IMR-90 (cell line): ENCODE data around the gene SLC6A7. TPM values are rescaled to one million over a fixed set of nuclear protein-coding genes. Genes with fewer than 3 reads are reported as not detected.

ENCODE experiments used
- ATAC-seq: fragments of 200-7000 bp; cut with Tn5 transposase; 2 replicates; pipeline ENCODE4 v1.9.1; 2020; ENCODE audit warnings: low read depth, mild to moderate bottlenecking, moderate library complexity
- BruUV-seq: library from RNA; stranded (reverse); fragments of 400-500 nt; replicated peaks from 2 replicates; lab custom pipeline; 2021; lab: Mats Ljungman, UMichigan
- CTCF ChIA-PET: fragments of 300-600 bp; formaldehyde crosslinking; extraction: SDS; loops from one replicate; lab custom pipeline; 2021; ENCODE audit warnings: antibody characterized with exemption; lab: Yijun Ruan, JAX
- POLR2A ChIA-PET: fragments of 300-600 bp; sonication (Branson Sonifier 250); formaldehyde crosslinking; loops from one replicate; lab custom pipeline; 2022; ENCODE audit warnings: antibody characterized with exemption; ENCODE audit not compliant: unreplicated experiment; lab: Charles Lee
- DNase-seq: peaks from one replicate; pipeline ENCODE4 v3.0.0; 2013
- H2AFZ ChIP-seq: replicated peaks from 2 replicates; pipeline ENCODE3; 2013; ENCODE audit warnings: low read length, mild to moderate bottlenecking; ENCODE audit not compliant: poor library complexity
- H2AK5ac ChIP-seq: 2 replicates; pipeline ENCODE4 v1.6.1; 2013; ENCODE audit warnings: low read depth, low read length, inconsistent platforms
- H2AK9ac ChIP-seq: replicated peaks from 2 replicates; pipeline ENCODE3; 2013; ENCODE audit warnings: mild to moderate bottlenecking, low read depth, low read length, moderate library complexity; ENCODE audit not compliant: poor library complexity
- H2BK120ac ChIP-seq: 2 replicates; pipeline ENCODE4 v1.6.1; 2013; ENCODE audit warnings: low read depth, low read length, inconsistent platforms
- H2BK15ac ChIP-seq: 3 replicates; pipeline ENCODE4 v1.6.1; 2013; ENCODE audit warnings: low read depth, low read length, inconsistent platforms
- H2BK20ac ChIP-seq: 2 replicates; pipeline ENCODE4 v1.6.1; 2013; ENCODE audit warnings: low read depth, mild to moderate bottlenecking, inconsistent platforms, low read length, moderate library complexity
- H2BK5ac ChIP-seq: 2 replicates; pipeline ENCODE4 v1.6.1; 2013; ENCODE audit warnings: mild to moderate bottlenecking, low read depth, low read length, inconsistent platforms; ENCODE audit not compliant: poor library complexity, severe bottlenecking
- H3K14ac ChIP-seq: replicated peaks from 2 replicates; pipeline ENCODE4 v1.6.1; 2013; ENCODE audit warnings: low read depth, low read length, inconsistent platforms
- H3K18ac ChIP-seq: 2 replicates; pipeline ENCODE4 v1.6.1; 2013; ENCODE audit warnings: low read depth, low read length, control low read depth
- H3K23ac ChIP-seq: 2 replicates; pipeline ENCODE4 v1.6.1; 2013; ENCODE audit warnings: low read depth, low read length, inconsistent platforms
- H3K27ac ChIP-seq: 2 replicates; pipeline ENCODE4 v1.5.1; 2013; ENCODE audit warnings: mild to moderate bottlenecking, control low read depth, low read length; ENCODE audit not compliant: insufficient read depth
- H3K27me3 ChIP-seq: 2 replicates; pipeline ENCODE4 v1.6.1; 2013; ENCODE audit warnings: low read length; ENCODE audit not compliant: control insufficient read depth, insufficient read depth
- H3K36me3 ChIP-seq: 2 replicates; pipeline ENCODE4 v1.6.1; 2013; ENCODE audit warnings: low read length, mixed read lengths; ENCODE audit not compliant: control insufficient read depth, insufficient read depth
- H3K4ac ChIP-seq: 2 replicates; pipeline ENCODE4 v1.6.1; 2013; ENCODE audit warnings: low read depth, low read length, inconsistent platforms
- H3K4me1 ChIP-seq: 2 replicates; pipeline ENCODE4 v1.6.1; 2013; ENCODE audit warnings: low read length, mixed read lengths; ENCODE audit not compliant: control insufficient read depth, insufficient read depth
- H3K4me2 ChIP-seq: 2 replicates; pipeline ENCODE4 v1.6.1; 2013; ENCODE audit warnings: low read depth, mild to moderate bottlenecking, control low read depth, low read length, moderate library complexity
- H3K4me3 ChIP-seq: 2 replicates; pipeline ENCODE4 v1.5.1; 2013; ENCODE audit warnings: low read depth, mild to moderate bottlenecking, control low read depth, low read length, moderate library complexity; ENCODE audit not compliant: insufficient read depth
- H3K56ac ChIP-seq: 2 replicates; pipeline ENCODE4 v1.6.1; 2013; ENCODE audit warnings: low read length, inconsistent platforms; ENCODE audit not compliant: insufficient read depth; ENCODE audit errors: extremely low read depth
- H3K79me1 ChIP-seq, 2 experiments: 2 replicates each; pipeline ENCODE4 v1.6.1; 2013; ENCODE audit warnings: low read length in 2 of 2, inconsistent platforms in 1 of 2, low read depth in 1 of 2
- H3K9ac ChIP-seq: 2 replicates; pipeline ENCODE4 v1.6.1; 2013; ENCODE audit warnings: low read depth, low read length, control low read depth
- H3K9me1 ChIP-seq: 2 replicates; pipeline ENCODE4 v1.6.1; 2013; ENCODE audit warnings: low read length, inconsistent platforms; ENCODE audit not compliant: insufficient read depth
- H3K9me3 ChIP-seq: 2 replicates; pipeline ENCODE4 v1.6.1; 2013; ENCODE audit warnings: low read length; ENCODE audit not compliant: control insufficient read depth, insufficient read depth
- H4K20me1 ChIP-seq: 2 replicates; pipeline ENCODE4 v1.6.1; 2013; ENCODE audit warnings: low read length, inconsistent platforms; ENCODE audit not compliant: insufficient read depth
- H4K5ac ChIP-seq: 2 replicates; pipeline ENCODE4 v1.6.1; 2013; ENCODE audit warnings: mild to moderate bottlenecking, low read depth, low read length, control low read depth
- H4K8ac ChIP-seq, 2 experiments: 2 replicates each; pipeline ENCODE4 v1.6.1; 2013; ENCODE audit warnings: low read depth in 2 of 2, low read length in 2 of 2, control low read depth in 1 of 2, inconsistent platforms in 1 of 2
- H4K91ac ChIP-seq: 2 replicates; pipeline ENCODE4 v1.6.1; 2013; ENCODE audit warnings: low read depth, low read length, inconsistent platforms; ENCODE audit not compliant: insufficient read depth
- BHLHE40 ChIP-seq: fragments of 150-350 bp; IDR thresholded peaks from 2 replicates; pipeline ENCODE4 v1.6.1; 2016; ENCODE audit warnings: mild to moderate bottlenecking, low read depth, low read length
- CEBPB ChIP-seq: IDR thresholded peaks from 2 replicates; pipeline ENCODE4 v1.6.1; 2012; ENCODE audit warnings: low read depth, low read length, improper control_type of control experiment
- CHD1 ChIP-seq: IDR thresholded peaks from 2 replicates; pipeline ENCODE4 v1.6.1; 2012; ENCODE audit warnings: low read depth, low read length, improper control_type of control experiment
- CTCF ChIP-seq: conservative IDR thresholded peaks from 2 replicates; pipeline ENCODE4 v1.5.1; 2012; ENCODE audit warnings: mild to moderate bottlenecking, low read depth, low read length, improper control_type of control experiment
- ELK1 ChIP-seq: fragments of 150-350 bp; IDR thresholded peaks from 2 replicates; pipeline ENCODE4 v1.6.1; 2016; ENCODE audit warnings: low read depth, mild to moderate bottlenecking, low read length, moderate library complexity, borderline replicate concordance
- FOS ChIP-seq: fragments of 150-350 bp; IDR thresholded peaks from 2 replicates; pipeline ENCODE4 v1.6.1; 2016; ENCODE audit warnings: low read depth, low read length
- MAFK ChIP-seq: IDR thresholded peaks from 2 replicates; pipeline ENCODE4 v1.6.1; 2012; ENCODE audit warnings: low read depth, low read length, improper control_type of control experiment
- MAZ ChIP-seq: IDR thresholded peaks from 2 replicates; pipeline ENCODE4 v1.6.1; 2012; ENCODE audit warnings: low read depth, mild to moderate bottlenecking, low read length, improper control_type of control experiment, moderate library complexity, borderline replicate concordance
- MXI1 ChIP-seq: IDR thresholded peaks from 2 replicates; pipeline ENCODE4 v1.6.1; 2012; ENCODE audit warnings: low read depth, mild to moderate bottlenecking, low read length, moderate library complexity, borderline replicate concordance
- POLR2A ChIP-seq: IDR thresholded peaks from 2 replicates; pipeline ENCODE4 v1.6.1; 2012; ENCODE audit warnings: mild to moderate bottlenecking, low read depth, low read length
- RAD21 ChIP-seq: IDR thresholded peaks from 2 replicates; pipeline ENCODE4 v1.6.1; 2012; ENCODE audit warnings: low read length, improper control_type of control experiment
- RCOR1 ChIP-seq: IDR thresholded peaks from 2 replicates; pipeline ENCODE4 v1.6.1; 2012; ENCODE audit warnings: mild to moderate bottlenecking, low read length, improper control_type of control experiment; ENCODE audit not compliant: insufficient replicate concordance
- RFX5 ChIP-seq: IDR thresholded peaks from 2 replicates; pipeline ENCODE4 v1.8.0; 2012; ENCODE audit warnings: low read depth, mild to moderate bottlenecking, low read length, moderate library complexity
- SMC3 ChIP-seq: fragments of 150-350 bp; IDR thresholded peaks from 2 replicates; pipeline ENCODE4 v1.6.1; 2016; ENCODE audit warnings: low read depth, mild to moderate bottlenecking, antibody characterized with exemption, low read length, moderate library complexity
- USF2 ChIP-seq: fragments of 150-350 bp; IDR thresholded peaks from 2 replicates; pipeline ENCODE4 v1.6.1; 2017; ENCODE audit warnings: mild to moderate bottlenecking, antibody characterized with exemption, low read length, low read depth
- WGBS, 2 experiments: methylation state at CpG; one replicate each; pipeline versions ENCODE4 v1.1.5 to v1.1.7; 2013; ENCODE audit warnings: missing lambda C conversion rate in 2 of 2; ENCODE audit not compliant: insufficient read length in 1 of 2; ENCODE audit errors: extremely low coverage in 2 of 2; 5-methylcytosine and 5-hydroxymethylcytosine counted together
- dilution Hi-C: fragments of 300-500 bp; cut with HindIII; formaldehyde crosslinking; loops from one replicate; pipeline ENCODE4 v1.14.3; 2018; ENCODE audit warnings: low sequenced_read_pairs; ENCODE audit not compliant: unreplicated experiment
- in situ Hi-C: fragments of 300-500 bp; cut with MboI; formaldehyde crosslinking; loops from 3 replicates; pipeline ENCODE4 v1.14.3; 2019; ENCODE audit warnings: low sequenced_read_pairs, inconsistent platforms, mixed read lengths
- intact Hi-C: fragments of 100-400 bp; cut with micrococcal nuclease; formaldehyde crosslinking; loops from 2 replicates; pipeline ENCODE4 v1.10.0; 2022
- polyA plus RNA-seq, 3 experiments: library from polyadenylated mRNA; depleted of rRNA; stranded (reverse); fragments of >200 nt; gene quantifications; 2 replicates each; pipeline ENCODE4 v1.2.3, GENCODE V29; 2012; ENCODE audit warnings: low replicate concordance in 1 of 3
- total RNA-seq: library from RNA; depleted of rRNA; stranded (reverse); fragments of >200 nt; gene quantifications from 2 replicates; pipeline ENCODE4 v1.2.3, GENCODE V29; 2012

SLC6A7 gene
- total and polyA plus RNA-seq, 2 of the 4 experiments (the other 2 are of a cell fraction) = under 0.01 TPM; not detected in 1

GRCh38 chr5:150241298-150242160 lies 51.7 kb downstream of the SLC6A7 start:
- Histone ChIP-seq H3K9ac (no peak overlapping the region), H3K9me3 (no peaks in the 10 kb centered on the region), H2AFZ (peak overlapping the region; percentile 71), H4K91ac (no peak overlapping the region), H2BK20ac (no peak overlapping the region), H3K14ac (no peak overlapping the region), H3K4me2 (no peak overlapping the region), H2AK5ac (no peak overlapping the region), H3K36me3 (no peaks in the 10 kb centered on the region), H3K79me1 (no peaks in the 10 kb centered on the region), H2BK5ac (no peak overlapping the region), H4K20me1 (no peaks in the 10 kb centered on the region), H2AK9ac (no peak overlapping the region), H3K4ac (no peak overlapping the region), H3K23ac (no peak overlapping the region), H2BK15ac (no peak overlapping the region), H3K4me1 (peaks cover 8% of the 10 kb centered on the region; the same call in 1 of the 2 replicates), H4K5ac (no peak overlapping the region), H3K27ac (no peak overlapping the region), H2BK120ac (no peak overlapping the region), H3K18ac (no peak overlapping the region), H3K56ac (no peak overlapping the region), H3K4me3 (no peak overlapping the region), H3K9me1 (no peaks in the 10 kb centered on the region), H3K27me3 (peaks cover 9% of the 10 kb centered on the region), H4K8ac (no peak overlapping the region)
- in situ Hi-C loops = no loop called here
- no peak for DNase-seq
- ATAC-seq = no peak
- POLR2A ChIA-PET = no interaction called here
- no TSS peak for BruUV-seq
- WGBS, 2 experiments = 80 to 90% methylated on average over 2 to 4 of the region's 14 CpGs
- CTCF ChIA-PET = no interaction called here
- dilution Hi-C loops = no loop called here
- intact Hi-C loops = no loop called here
- TF ChIP-seq CEBPB (no peak), ELK1 (no peak), CTCF (no peak), MAZ (no peak), RFX5 (no peak), BHLHE40 (no peak), FOS (no peak), RAD21 (no peak), USF2 (no peak), MXI1 (no peak), MAFK (no peak), POLR2A (no peak), RCOR1 (no peak), SMC3 (no peak), CHD1 (no peak)
